ENCODE results near the gene PLGRKT.
"Not testable (repeated sequence)": the region's sequence is repeated elsewhere in the genome, so short reads cannot be mapped to it uniquely, and the experiment has no call there.

Gene PLGRKT

GRCh38 chr9:5421163-5421562 lies 16.6 kb downstream of the PLGRKT start:
- H3K4me3 ChIP-seq (replicated peaks in 1 of 2; ENCODE audit: low read depth in 2 of 2, low read length in 2 of 2) = no peak overlapping the region
- DNase-seq (ENCODE audit: low read depth in 2 of 2) = no peak
- no peak for TF ChIP-seq CTCF (IDR thresholded peaks at IDR 0.05; ENCODE audit: low read depth, low read length)

GRCh38 chr9:5419987-5420386 lies 17.7 kb downstream of the PLGRKT start:
- TF ChIP-seq CTCF (IDR thresholded peaks at IDR 0.05; ENCODE audit: low read depth, low read length) = no peak
- H3K4me3 ChIP-seq (replicated peaks in 1 of 2; ENCODE audit: low read depth in 2 of 2, low read length in 2 of 2) = no peak overlapping the region
- no peak for DNase-seq (ENCODE audit: low read depth in 2 of 2)

- no peak overlapping the region for H3K4me3 ChIP-seq (replicated peaks in 1 of 2; ENCODE audit: low read depth in 2 of 2, low read length in 2 of 2)
- no peak for TF ChIP-seq CTCF (IDR thresholded peaks at IDR 0.05; ENCODE audit: low read depth, low read length)
- DNase-seq (ENCODE audit: low read depth in 2 of 2) = no peak
Measured at GRCh38 chr9:5418481-5418880, 19.2 kb downstream of the PLGRKT start.

GRCh38 chr9:5416953-5417352 lies 20.8 kb downstream of the PLGRKT start:
- no peak for DNase-seq (ENCODE audit: low read depth in 2 of 2)
- TF ChIP-seq CTCF (IDR thresholded peaks at IDR 0.05; ENCODE audit: low read depth, low read length) = no peak

GRCh38 chr9:5408596-5408995 lies 29.1 kb downstream of the PLGRKT start:
- no peak for TF ChIP-seq CTCF (IDR thresholded peaks at IDR 0.05; ENCODE audit: low read depth, low read length)
- no peak for DNase-seq (ENCODE audit: low read depth in 2 of 2)
- no peak overlapping the region for H3K4me3 ChIP-seq (replicated peaks in 1 of 2; ENCODE audit: low read depth in 2 of 2, low read length in 2 of 2)

More at GRCh38 chr9:5416953-5417352, 20.8 kb downstream of the PLGRKT start:
- H3K4me3 ChIP-seq (replicated peaks in 1 of 2; ENCODE audit: low read depth in 2 of 2, low read length in 2 of 2) = no peak overlapping the region

- TF ChIP-seq CTCF (IDR thresholded peaks at IDR 0.05; ENCODE audit: low read depth, low read length) = no peak
- no peak overlapping the region for H3K4me3 ChIP-seq (replicated peaks in 1 of 2; ENCODE audit: low read depth in 2 of 2, low read length in 2 of 2)
- no peak for DNase-seq (ENCODE audit: low read depth in 2 of 2)
Measured at GRCh38 chr9:5402217-5402616, 35.5 kb downstream of the PLGRKT start.

GRCh38 chr9:5397547-5397946 lies 40.2 kb downstream of the PLGRKT start:
- DNase-seq (ENCODE audit: low read depth in 2 of 2); H3K4me3 ChIP-seq (replicated peaks in 1 of 2; ENCODE audit: low read depth in 2 of 2, low read length in 2 of 2): not testable (repeated sequence)
